Measurements from ENCODE around the gene DDX49. TPM values are rescaled to one million over a fixed set of nuclear protein-coding genes. Genes with fewer than 3 reads are reported as not detected.

Gene DDX49
- total RNA-seq, 1 experiment from 2014 or later: 98.8 TPM

DNA sequence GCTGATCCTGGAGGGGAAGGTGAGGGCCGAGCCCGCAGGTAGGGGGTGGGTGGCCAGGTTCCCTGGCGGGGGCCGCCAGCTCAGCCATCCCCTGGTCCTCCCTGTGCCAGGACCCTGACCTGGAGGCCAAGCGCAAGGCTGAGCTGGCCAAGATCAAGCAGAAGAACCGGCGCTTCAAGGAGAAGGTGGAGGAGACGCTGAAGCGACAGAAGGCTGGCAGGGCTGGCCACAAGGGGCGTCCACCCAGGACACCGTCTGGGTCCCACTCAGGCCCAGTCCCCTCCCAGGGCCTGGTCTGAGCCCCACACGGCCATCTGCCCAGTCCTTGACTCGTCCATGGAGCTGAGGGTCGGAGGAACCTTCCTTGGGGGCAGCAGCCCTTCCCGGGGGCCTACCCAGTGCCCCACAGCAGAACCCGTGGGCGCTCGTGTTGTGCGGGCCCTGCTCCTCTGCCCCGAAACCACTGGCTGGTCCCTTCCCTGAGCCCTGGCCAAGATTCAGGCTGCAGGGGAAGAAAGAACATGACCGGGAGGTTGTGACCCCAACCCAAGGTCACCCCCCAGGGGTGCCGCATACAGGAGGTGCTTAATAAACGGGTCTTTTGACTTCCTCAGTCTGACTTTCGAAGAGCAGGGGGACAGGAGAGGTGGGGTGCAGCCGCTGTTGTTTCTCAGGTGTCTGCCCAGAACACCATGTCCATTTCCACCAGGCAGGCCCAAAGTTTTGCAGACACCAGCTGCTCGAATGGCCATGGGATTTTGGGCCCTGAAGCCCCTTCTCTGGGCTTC is 8.7 kb downstream of the DDX49 start:
- TF ChIP-seq, protein P1, sequence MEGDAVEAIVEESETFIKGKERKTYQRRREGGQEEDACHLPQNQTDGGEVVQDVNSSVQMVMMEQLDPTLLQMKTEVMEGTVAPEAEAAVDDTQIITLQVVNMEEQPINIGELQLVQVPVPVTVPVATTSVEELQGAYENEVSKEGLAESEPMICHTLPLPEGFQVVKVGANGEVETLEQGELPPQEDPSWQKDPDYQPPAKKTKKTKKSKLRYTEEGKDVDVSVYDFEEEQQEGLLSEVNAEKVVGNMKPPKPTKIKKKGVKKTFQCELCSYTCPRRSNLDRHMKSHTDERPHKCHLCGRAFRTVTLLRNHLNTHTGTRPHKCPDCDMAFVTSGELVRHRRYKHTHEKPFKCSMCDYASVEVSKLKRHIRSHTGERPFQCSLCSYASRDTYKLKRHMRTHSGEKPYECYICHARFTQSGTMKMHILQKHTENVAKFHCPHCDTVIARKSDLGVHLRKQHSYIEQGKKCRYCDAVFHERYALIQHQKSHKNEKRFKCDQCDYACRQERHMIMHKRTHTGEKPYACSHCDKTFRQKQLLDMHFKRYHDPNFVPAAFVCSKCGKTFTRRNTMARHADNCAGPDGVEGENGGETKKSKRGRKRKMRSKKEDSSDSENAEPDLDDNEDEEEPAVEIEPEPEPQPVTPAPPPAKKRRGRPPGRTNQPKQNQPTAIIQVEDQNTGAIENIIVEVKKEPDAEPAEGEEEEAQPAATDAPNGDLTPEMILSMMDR (IDR thresholded peaks at IDR 0.05; ENCODE audit: unreplicated experiment): no peak
- Mint-ChIP-seq H3K9me3 (ENCODE audit: unreplicated experiment) (no peaks in the 10 kb centered on the region), H3K36me3 (ENCODE audit: insufficient read depth, unreplicated experiment) (peaks cover 87% of the 10 kb centered on the region), H3K27me3 (ENCODE audit: insufficient read depth, unreplicated experiment) (no peaks in the 10 kb centered on the region), H3K4me1 (ENCODE audit: insufficient read depth, unreplicated experiment) (no peaks in the 10 kb centered on the region), H3K4me3 (ENCODE audit: unreplicated experiment) (no peak overlapping the region), H3K27ac (ENCODE audit: low read depth, unreplicated experiment) (no peak overlapping the region)
- intact Hi-C loops (cut with micrococcal nuclease): no loop called here
- ChIA-PET POLR2A (interaction anchor here (1.1 to 3.4 kb wide), 4 partner anchors 9 to 167 kb away, joined by 3 to 20 read pairs (median 5); partner anchors contain the start of genes COPE and DDX49), CTCF (interaction anchor here (0.5 to 2.4 kb wide), 3 partner anchors 9 to 59 kb away, joined by 3 to 6 read pairs (median 3); partner anchors contain the start of genes COPE and DDX49)
- no peak for DNase-seq (ENCODE audit: unreplicated experiment)
- TSS peak; percentile 80 for BruUV-seq (replicated peaks)

DNA sequence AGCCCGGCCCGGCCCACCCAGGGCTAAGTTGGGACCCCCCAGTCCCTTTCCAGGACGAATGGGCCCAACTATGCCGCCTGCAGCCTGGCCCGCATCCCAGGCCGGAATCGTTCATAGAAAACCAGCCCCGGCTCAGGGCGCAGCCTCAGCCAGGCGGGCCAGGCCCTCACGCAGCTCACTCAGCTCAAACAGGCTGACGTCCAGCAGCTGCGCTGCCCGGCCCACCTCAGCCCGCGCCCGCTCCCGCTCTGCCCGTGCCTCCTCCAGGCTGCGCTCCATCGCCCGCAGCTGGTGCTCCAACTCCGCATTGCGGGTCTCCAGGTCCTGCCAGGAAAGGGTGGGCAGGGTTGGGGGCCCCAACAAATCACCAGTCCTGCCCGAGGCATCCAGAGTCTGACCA is 9.8 kb downstream of the DDX49 start:
- intact Hi-C loops (cut with micrococcal nuclease): no loop called here
- H3K9me3 Mint-ChIP-seq (ENCODE audit: unreplicated experiment): no peaks in the 10 kb centered on the region
- peaks cover 76% of the 10 kb centered on the region for H3K36me3 Mint-ChIP-seq (ENCODE audit: insufficient read depth, unreplicated experiment)
- no peaks in the 10 kb centered on the region for H3K4me1 Mint-ChIP-seq (ENCODE audit: insufficient read depth, unreplicated experiment)
- CTCF ChIA-PET: interaction anchor here (2.4 kb wide), 1 partner anchor 58 kb away, joined by 6 read pairs; no protein-coding TSS in a partner anchor
- no peak for DNase-seq (ENCODE audit: unreplicated experiment)
- no peaks in the 10 kb centered on the region for H3K27me3 Mint-ChIP-seq (ENCODE audit: insufficient read depth, unreplicated experiment)
- TF ChIP-seq, protein P1 (IDR thresholded peaks at IDR 0.05; ENCODE audit: unreplicated experiment): no peak
- H3K27ac Mint-ChIP-seq (ENCODE audit: low read depth, unreplicated experiment): no peak overlapping the region
- POLR2A ChIA-PET: interaction anchor here (0.6 to 3.4 kb wide), 4 partner anchors 10 to 339 kb away, joined by 3 to 20 read pairs (median 5); partner anchors contain the start of genes COPE and DDX49
- no peak overlapping the region for H3K4me3 Mint-ChIP-seq (ENCODE audit: unreplicated experiment)
- BruUV-seq (replicated peaks): no TSS peak

GRCh38 chr19:18931316-18932162 is 12.0 kb downstream of the DDX49 start:
- TF ChIP-seq, protein P1 (IDR thresholded peaks at IDR 0.05; ENCODE audit: unreplicated experiment): no peak
- ChIA-PET CTCF (interaction anchor here (0.6 to 1.4 kb wide), 4 partner anchors 8 to 599 kb away, joined by 3 to 5 read pairs (median 3); no protein-coding TSS in a partner anchor), POLR2A (interaction anchor here (1.9 kb wide), 1 partner anchor 12 kb away, joined by 6 read pairs; the partner anchor contains the start of genes COPE and DDX49)
- Mint-ChIP-seq H3K4me1 (ENCODE audit: insufficient read depth, unreplicated experiment) (no peaks in the 10 kb centered on the region), H3K9me3 (ENCODE audit: unreplicated experiment) (no peaks in the 10 kb centered on the region), H3K27me3 (ENCODE audit: insufficient read depth, unreplicated experiment) (no peaks in the 10 kb centered on the region), H3K4me3 (ENCODE audit: unreplicated experiment) (no peak overlapping the region), H3K36me3 (ENCODE audit: insufficient read depth, unreplicated experiment) (peaks cover 59% of the 10 kb centered on the region), H3K27ac (ENCODE audit: low read depth, unreplicated experiment) (no peak overlapping the region)
- BruUV-seq (replicated peaks): no TSS peak
- intact Hi-C loops (cut with micrococcal nuclease): no loop called here
- no peak for DNase-seq (ENCODE audit: unreplicated experiment)

All from MCF 10A (cell line).